Right atrium auricular region (tissue), 2 donors: ENCODE measurements around the gene MCOLN2. TPM values are rescaled to one million over a fixed set of nuclear protein-coding genes. Genes with fewer than 3 reads are reported as not detected.

Source experiments
- DNase-seq: peaks from one replicate; pipeline ENCODE4 v3.0.0-alpha.2; 2019; ENCODE audit warnings: low spot score
- H3K27ac ChIP-seq, 2 donors: fragments of 200-600 bp; sonication (generic); 1 replicate in 1 of 2; 2 replicates in 1 of 2; pipeline ENCODE4 v1.5.1; 2016 to 2019
- H3K27me3 ChIP-seq, 2 donors: fragments of 200-600 bp; sonication (generic); one replicate each; pipeline versions ENCODE4 v1.5.1 to v1.6.0; 2017 to 2019
- H3K36me3 ChIP-seq: fragments of 200-600 bp; sonication (generic); one replicate; pipeline ENCODE4 v1.5.1; 2016
- H3K4me1 ChIP-seq, 2 donors: fragments of 200-600 bp; sonication (generic); one replicate each; pipeline versions ENCODE4 v1.5.1 to v1.6.0; 2017 to 2019
- H3K4me3 ChIP-seq, 2 donors: fragments of 200-600 bp; sonication (generic); 1 replicate in 1 of 2; 2 replicates in 1 of 2; pipeline ENCODE4 v1.5.1; 2017 to 2019; ENCODE audit warnings: mild to moderate bottlenecking in 1 of 2, moderate library complexity in 1 of 2
- H3K9me3 ChIP-seq, 2 donors: fragments of 200-600 bp; sonication (generic); one replicate each; pipeline ENCODE4 v1.5.1; 2019
- total RNA-seq, 2 donors: library from RNA; depleted of rRNA; stranded (reverse); fragments of >200 nt; gene quantifications; one replicate each; pipeline ENCODE4 v1.1.0, GENCODE V29; 2016
- TF ChIP-seq, protein P1 (sequence below), 2 donors: fragments of 200-600 bp; sonication (generic); IDR thresholded peaks; one replicate each; pipeline ENCODE4 v1.5.1; 2019; ENCODE audit warnings: antibody characterized with exemption in 2 of 2

Gene MCOLN2
- under 1 TPM in 1 of 2 donors, not detected in 1; 0.90 TPM for total RNA-seq

DNA sequence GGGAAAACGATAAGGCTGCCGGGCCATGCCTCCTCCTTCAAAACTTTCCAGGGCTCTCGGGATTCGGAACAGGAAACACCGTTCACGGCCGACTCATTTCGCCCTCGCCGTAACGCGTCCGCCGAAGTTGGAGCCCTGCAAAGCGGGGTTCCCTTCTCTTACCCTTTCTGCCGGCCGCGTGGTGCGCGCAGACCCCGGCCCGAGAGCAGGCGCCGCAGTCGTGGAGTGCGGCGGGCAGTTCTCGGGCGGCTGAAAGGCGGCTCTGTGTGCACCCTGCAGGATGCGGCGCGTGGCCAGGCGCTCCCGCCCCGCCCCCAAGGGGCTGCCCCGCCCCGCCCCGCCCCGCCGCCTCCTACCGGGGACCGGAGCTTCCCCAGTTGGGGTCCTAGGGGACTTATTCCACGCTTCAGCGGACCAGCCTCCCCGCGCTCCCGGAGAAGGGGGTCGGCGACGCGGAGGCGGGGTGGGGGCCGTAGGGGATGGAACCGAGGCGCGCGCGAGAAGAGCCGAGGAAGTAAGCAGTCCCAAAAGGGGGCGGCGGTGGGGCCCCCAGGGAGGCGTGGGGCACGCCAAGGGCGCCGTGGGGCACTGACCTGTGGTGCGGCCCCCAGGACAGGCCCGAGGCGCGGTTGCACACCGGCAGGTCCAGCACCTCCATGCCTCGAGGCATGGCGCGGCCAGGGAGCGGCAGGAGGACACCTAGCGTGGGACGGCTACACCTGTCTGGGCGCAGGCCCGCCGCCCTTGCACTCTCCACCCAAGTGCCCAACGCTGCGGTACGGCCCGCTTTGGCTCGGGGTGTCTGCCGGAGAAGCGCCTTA lies at the start of gene MCOLN2:
Gene MCOLN2, minus strand, starts transcription at position 268 of the 821 bp plus-strand sequence. Its CDS starts 241 bp downstream, at position 27.
- Histone ChIP-seq H3K9me3 (no peaks in the 10 kb centered on the region), H3K4me1 (peaks cover 0 to 15% of the 10 kb centered on the region in 2 donors), H3K27ac (no peak within 1 kb of the TSS), H3K36me3 (no peaks in the 10 kb centered on the region), H3K27me3 (peaks cover 0 to 4% of the 10 kb centered on the region in 2 donors), H3K4me3 (peak within 1 kb of the TSS; percentile 41 to 58)
- TF ChIP-seq, protein P1, sequence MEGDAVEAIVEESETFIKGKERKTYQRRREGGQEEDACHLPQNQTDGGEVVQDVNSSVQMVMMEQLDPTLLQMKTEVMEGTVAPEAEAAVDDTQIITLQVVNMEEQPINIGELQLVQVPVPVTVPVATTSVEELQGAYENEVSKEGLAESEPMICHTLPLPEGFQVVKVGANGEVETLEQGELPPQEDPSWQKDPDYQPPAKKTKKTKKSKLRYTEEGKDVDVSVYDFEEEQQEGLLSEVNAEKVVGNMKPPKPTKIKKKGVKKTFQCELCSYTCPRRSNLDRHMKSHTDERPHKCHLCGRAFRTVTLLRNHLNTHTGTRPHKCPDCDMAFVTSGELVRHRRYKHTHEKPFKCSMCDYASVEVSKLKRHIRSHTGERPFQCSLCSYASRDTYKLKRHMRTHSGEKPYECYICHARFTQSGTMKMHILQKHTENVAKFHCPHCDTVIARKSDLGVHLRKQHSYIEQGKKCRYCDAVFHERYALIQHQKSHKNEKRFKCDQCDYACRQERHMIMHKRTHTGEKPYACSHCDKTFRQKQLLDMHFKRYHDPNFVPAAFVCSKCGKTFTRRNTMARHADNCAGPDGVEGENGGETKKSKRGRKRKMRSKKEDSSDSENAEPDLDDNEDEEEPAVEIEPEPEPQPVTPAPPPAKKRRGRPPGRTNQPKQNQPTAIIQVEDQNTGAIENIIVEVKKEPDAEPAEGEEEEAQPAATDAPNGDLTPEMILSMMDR (IDR thresholded peaks at IDR 0.05) = no peak
- no peak for DNase-seq

DNA sequence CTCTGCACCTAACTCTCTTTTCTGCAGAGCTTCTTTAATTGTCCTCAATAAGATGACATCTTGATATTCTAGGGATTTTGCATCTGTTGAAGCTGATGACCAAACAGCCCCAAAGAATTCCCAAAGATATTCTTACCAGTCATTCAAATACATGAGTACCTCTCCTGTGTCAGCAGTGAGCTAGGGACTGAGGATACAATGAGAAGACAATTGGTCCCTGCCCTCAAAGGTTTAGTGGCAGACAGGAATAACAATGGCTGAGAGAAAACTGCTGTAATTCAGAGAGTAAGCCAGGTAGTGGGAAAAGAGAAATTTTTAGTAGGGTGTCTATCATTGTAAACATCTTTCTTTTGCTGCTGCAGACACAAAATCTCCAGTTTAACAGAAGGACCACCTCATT lies 45.5 kb upstream of the MCOLN2 start:
- H3K36me3 ChIP-seq = no peaks in the 10 kb centered on the region
- no peaks in the 10 kb centered on the region for H3K9me3 ChIP-seq
- H3K4me1 ChIP-seq = no peaks in the 10 kb centered on the region
- no peaks in the 10 kb centered on the region for H3K27me3 ChIP-seq
- no peak overlapping the region for H3K4me3 ChIP-seq
- TF ChIP-seq, protein P1 (IDR thresholded peaks at IDR 0.05) = no peak
- no peak overlapping the region for H3K27ac ChIP-seq
- DNase-seq = no peak

DNA sequence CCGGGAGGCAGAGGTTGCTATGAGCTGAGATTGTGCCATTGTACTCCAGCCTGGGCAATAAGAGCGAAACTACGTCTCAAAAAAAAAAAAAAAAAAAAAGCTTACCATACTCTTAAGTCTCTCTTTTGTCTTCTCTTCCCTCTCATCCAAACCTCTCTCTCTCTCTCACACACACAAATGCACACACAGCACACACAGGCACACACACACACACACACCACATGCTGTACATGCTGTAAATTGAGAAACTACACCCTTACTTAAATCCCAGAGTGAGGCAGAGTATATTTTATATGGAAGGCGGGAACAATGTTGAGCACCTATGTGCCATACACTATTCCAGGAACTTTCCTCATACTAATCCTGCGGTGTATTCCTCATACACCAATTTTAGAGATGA lies 44.9 kb upstream of the MCOLN2 start:
- Histone ChIP-seq H3K27me3 (no peaks in the 10 kb centered on the region), H3K4me3 (no peak overlapping the region), H3K9me3 (no peaks in the 10 kb centered on the region), H3K4me1 (no peaks in the 10 kb centered on the region), H3K27ac (no peak overlapping the region), H3K36me3 (no peaks in the 10 kb centered on the region)
- DNase-seq = no peak
- TF ChIP-seq, protein P1 (IDR thresholded peaks at IDR 0.05) = no peak

DNA sequence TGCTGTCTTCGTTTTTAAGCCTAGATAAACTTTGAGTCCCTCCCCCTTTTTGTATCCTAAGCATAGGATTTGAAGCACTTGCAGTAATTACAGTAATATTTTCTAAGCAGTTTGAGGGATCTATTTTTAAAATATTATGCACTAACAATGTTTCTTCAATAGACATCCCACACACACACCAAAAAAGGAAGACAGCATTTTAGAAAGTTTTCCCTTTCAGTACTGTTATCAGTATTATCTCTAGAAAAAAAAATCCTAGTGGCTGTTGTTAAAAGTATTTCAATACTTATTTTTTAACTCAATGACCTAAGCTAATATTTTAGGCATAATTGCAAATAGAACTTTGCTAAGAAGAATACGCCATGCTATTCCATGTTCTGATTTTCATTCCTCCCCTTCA lies 36.3 kb upstream of the MCOLN2 start:
- Histone ChIP-seq H3K9me3 (no peaks in the 10 kb centered on the region), H3K36me3 (no peaks in the 10 kb centered on the region), H3K27me3 (no peaks in the 10 kb centered on the region), H3K27ac (no peak overlapping the region), H3K4me3 (no peak overlapping the region), H3K4me1 (no peaks in the 10 kb centered on the region)
- TF ChIP-seq, protein P1 (IDR thresholded peaks at IDR 0.05) = no peak
- DNase-seq = no peak

DNA sequence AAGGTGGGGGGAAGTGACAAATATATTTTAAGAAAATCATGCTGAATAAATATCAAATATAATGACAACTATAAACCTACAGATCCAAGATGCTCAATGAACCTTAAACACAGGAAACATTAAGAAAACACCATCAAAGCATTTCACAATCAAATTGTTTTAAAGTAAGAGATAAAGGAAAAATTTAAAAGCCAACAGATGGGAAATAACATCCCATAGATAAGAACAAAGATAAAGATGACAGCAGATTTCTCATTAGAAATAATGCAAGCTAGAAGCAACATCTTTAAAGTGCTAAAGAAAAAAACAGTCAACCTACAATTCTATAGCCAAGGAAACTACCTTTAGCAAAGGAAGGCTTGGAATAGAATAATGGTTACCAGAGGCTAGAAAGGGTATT lies 33.6 kb upstream of the MCOLN2 start:
- no peak overlapping the region for H3K27ac ChIP-seq
- H3K36me3 ChIP-seq = no peaks in the 10 kb centered on the region
- no peak for DNase-seq
- TF ChIP-seq, protein P1 (IDR thresholded peaks at IDR 0.05) = no peak
- no peaks in the 10 kb centered on the region for H3K9me3 ChIP-seq
- no peak overlapping the region for H3K4me3 ChIP-seq
- H3K4me1 ChIP-seq = no peaks in the 10 kb centered on the region
- H3K27me3 ChIP-seq = no peaks in the 10 kb centered on the region
